HepG2 (cell line): ENCODE results near the gene ZNF749. TPM values are rescaled to one million over a fixed set of nuclear protein-coding genes. Genes with fewer than 3 reads are reported as not detected.

Source experiments
- AKNA ChIP-seq: sonication (generic); formaldehyde crosslinking; IDR thresholded peaks from 2 replicates; pipeline ENCODE4 v1.4.0; 2020; ENCODE audit warnings: missing genetic modification reagents, borderline replicate concordance
- BCL3 ChIP-seq: sonication (generic); formaldehyde crosslinking; IDR thresholded peaks from 2 replicates; pipeline ENCODE4 v1.5.1; 2020; ENCODE audit warnings: mild to moderate bottlenecking, missing genetic modification reagents, moderate library complexity
- ERF ChIP-seq: IDR thresholded peaks from 2 replicates; pipeline ENCODE4 v1.6.1; 2018; ENCODE audit warnings: missing biosample characterization, missing genetic modification reagents
- ISX ChIP-seq: sonication (generic); formaldehyde crosslinking; conservative IDR thresholded peaks from 2 replicates; pipeline ENCODE4 v1.5.0; 2020; ENCODE audit warnings: missing genetic modification reagents
- JUNB ChIP-seq: sonication (generic); formaldehyde crosslinking; IDR thresholded peaks from 2 replicates; pipeline ENCODE4 v1.8.0; 2022; ENCODE audit warnings: missing genetic modification reagents, mild to moderate bottlenecking, borderline replicate concordance
- MEIS2 ChIP-seq: sonication (generic); formaldehyde crosslinking; IDR thresholded peaks from 2 replicates; pipeline ENCODE4 v1.9.0; 2021; ENCODE audit warnings: mild to moderate bottlenecking, missing genetic modification reagents
- NCOA1 ChIP-seq: sonication (generic); formaldehyde crosslinking; IDR thresholded peaks from 2 replicates; pipeline ENCODE4 v1.9.0; 2021; ENCODE audit warnings: missing genetic modification reagents
- NCOR1 ChIP-seq: fragments of 200-600 bp; sonication (generic); IDR thresholded peaks from 2 replicates; pipeline ENCODE4 v1.7.0; 2017; ENCODE audit warnings: antibody characterized with exemption, low read length, borderline replicate concordance
- RXRA ChIP-seq: sonication (generic); formaldehyde crosslinking; IDR thresholded peaks from 2 replicates; pipeline ENCODE4 v1.5.1; 2020; ENCODE audit warnings: missing genetic modification reagents
- TGIF2 ChIP-seq: IDR thresholded peaks from 2 replicates; pipeline ENCODE4 v1.6.1; 2016; ENCODE audit warnings: control low read depth, missing compliant biosample characterization
- ZNF574 ChIP-seq: sonication (generic); formaldehyde crosslinking; IDR thresholded peaks from 2 replicates; pipeline ENCODE4 v1.4.0; 2020; ENCODE audit warnings: missing genetic modification reagents
- ZNF629 ChIP-seq: sonication (generic); formaldehyde crosslinking; conservative IDR thresholded peaks from 2 replicates; pipeline ENCODE4 v1.5.0; 2020; ENCODE audit warnings: missing genetic modification reagents
- ZNF713 ChIP-seq: sonication (generic); formaldehyde crosslinking; IDR thresholded peaks from 2 replicates; pipeline ENCODE4 v1.4.0; 2020; ENCODE audit warnings: mild to moderate bottlenecking, missing genetic modification reagents
- polyA plus RNA-seq, 8 experiments: library from polyadenylated mRNA; depleted of rRNA in 3 of 8; stranded (reverse) in 7 of 8; unstranded in 1 of 8; fragments of >200 nt; fragmentation: Illumina TruSeq in 4 of 8; extraction: Trizol in 4 of 8; gene quantifications; 2 replicates each; pipeline versions ENCODE4 v1.2.1 to v1.2.3, GENCODE V29; 2011 to 2016; ENCODE audit warnings: low read depth in 4 of 8, missing spikeins in 1 of 8, mixed read lengths in 1 of 8; ENCODE audit not compliant: insufficient read depth in 1 of 8
- total RNA-seq, 5 experiments: library from RNA; depleted of rRNA; stranded (reverse); fragments of >200 nt; fragmentation: Illumina TruSeq; extraction: Trizol; gene quantifications; 2 replicates each; pipeline ENCODE4 v1.2.3, GENCODE V29; 2016; ENCODE audit warnings: low read depth in 1 of 5
- TF ChIP-seq, protein P1 (sequence below): IDR thresholded peaks from 2 replicates; pipeline ENCODE4 v1.6.1; 2016; ENCODE audit warnings: mild to moderate bottlenecking
- TF ChIP-seq, protein P2 (sequence below): sonication (generic); formaldehyde crosslinking; IDR thresholded peaks from 2 replicates; pipeline ENCODE4 v1.9.0; 2021; ENCODE audit warnings: missing genetic modification reagents, borderline replicate concordance

ZNF749 gene
- total and polyA plus RNA-seq, 2 of the 13 experiments (the other 11 are each of a cell fraction or from before 2014, with no cell fraction given): 18.9 to 21.0 TPM

DNA sequence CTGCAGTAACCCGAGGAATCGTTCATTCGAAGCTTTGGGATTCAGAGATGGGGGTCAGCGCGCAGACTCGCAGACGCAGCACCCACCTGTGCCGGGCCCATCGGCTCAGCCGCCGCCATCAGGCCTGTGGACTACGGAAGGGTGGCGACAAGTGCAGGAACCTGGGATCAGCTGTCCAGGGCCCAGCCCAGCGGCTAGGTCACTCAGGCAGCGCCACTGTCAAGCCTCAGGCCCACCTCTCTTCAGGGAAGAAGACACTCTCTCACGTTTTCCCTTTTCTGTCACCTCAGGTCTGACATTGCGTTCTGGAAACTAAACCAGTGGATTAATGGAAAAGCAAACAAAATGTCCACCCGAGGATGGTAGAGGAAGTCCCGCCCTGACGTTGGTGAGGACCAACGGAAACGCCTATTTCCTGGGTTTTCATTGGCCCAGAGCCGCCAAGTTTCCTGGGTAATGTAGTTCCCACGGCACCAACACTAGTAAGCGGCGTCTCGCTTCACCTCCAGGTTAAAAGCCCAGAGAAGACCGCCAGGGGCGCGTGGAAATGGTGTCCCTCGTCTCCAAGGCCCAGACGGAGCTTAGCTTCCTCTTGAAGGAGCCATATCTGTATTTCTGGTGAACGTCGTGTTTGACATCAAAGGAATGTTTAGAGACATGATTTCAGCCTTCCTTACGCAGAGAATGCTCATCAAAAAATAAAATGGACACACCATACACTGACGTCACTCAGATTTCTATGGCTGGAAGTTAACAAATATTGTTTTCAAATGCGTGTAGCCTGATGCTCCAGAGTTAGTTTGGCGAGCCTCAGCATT, 42.3 kb downstream of the ZNF749 start, which contains the start of gene ZNF772 (continued):
- TF ChIP-seq AKNA (CRISPR knock-in tag) (no peak), JUNB (no peak), ISX (CRISPR knock-in tag) (no peak), NCOR1 (no peak), BCL3 (CRISPR knock-in tag) (peak; percentile 54; the same call in 1 of the 2 replicates), ZNF629 (CRISPR knock-in tag) (0 out of 2 replicates have a peak, but pooled peaks have one; percentile 6), NCOA1 (CRISPR knock-in tag) (no peak), ZNF574 (CRISPR knock-in tag) (peak; percentile 73; the same call in 1 of the 2 replicates), RXRA (no peak), TGIF2 (CRISPR knock-in tag) (peak; percentile 80; the same call in 1 of the 2 replicates), ERF (CRISPR knock-in tag) (peak; percentile 35; the same call in 1 of the 2 replicates), MEIS2 (CRISPR knock-in tag) (no peak), ZNF713 (CRISPR knock-in tag) (no peak)
- TF ChIP-seq, protein P1, sequence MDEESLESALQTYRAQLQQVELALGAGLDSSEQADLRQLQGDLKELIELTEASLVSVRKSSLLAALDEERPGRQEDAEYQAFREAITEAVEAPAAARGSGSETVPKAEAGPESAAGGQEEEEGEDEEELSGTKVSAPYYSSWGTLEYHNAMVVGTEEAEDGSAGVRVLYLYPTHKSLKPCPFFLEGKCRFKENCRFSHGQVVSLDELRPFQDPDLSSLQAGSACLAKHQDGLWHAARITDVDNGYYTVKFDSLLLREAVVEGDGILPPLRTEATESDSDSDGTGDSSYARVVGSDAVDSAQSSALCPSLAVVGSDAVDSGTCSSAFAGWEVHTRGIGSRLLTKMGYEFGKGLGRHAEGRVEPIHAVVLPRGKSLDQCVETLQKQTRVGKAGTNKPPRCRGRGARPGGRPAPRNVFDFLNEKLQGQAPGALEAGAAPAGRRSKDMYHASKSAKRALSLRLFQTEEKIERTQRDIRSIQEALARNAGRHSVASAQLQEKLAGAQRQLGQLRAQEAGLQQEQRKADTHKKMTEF (CRISPR knock-in tag): peak; percentile 77
- TF ChIP-seq, protein P2, sequence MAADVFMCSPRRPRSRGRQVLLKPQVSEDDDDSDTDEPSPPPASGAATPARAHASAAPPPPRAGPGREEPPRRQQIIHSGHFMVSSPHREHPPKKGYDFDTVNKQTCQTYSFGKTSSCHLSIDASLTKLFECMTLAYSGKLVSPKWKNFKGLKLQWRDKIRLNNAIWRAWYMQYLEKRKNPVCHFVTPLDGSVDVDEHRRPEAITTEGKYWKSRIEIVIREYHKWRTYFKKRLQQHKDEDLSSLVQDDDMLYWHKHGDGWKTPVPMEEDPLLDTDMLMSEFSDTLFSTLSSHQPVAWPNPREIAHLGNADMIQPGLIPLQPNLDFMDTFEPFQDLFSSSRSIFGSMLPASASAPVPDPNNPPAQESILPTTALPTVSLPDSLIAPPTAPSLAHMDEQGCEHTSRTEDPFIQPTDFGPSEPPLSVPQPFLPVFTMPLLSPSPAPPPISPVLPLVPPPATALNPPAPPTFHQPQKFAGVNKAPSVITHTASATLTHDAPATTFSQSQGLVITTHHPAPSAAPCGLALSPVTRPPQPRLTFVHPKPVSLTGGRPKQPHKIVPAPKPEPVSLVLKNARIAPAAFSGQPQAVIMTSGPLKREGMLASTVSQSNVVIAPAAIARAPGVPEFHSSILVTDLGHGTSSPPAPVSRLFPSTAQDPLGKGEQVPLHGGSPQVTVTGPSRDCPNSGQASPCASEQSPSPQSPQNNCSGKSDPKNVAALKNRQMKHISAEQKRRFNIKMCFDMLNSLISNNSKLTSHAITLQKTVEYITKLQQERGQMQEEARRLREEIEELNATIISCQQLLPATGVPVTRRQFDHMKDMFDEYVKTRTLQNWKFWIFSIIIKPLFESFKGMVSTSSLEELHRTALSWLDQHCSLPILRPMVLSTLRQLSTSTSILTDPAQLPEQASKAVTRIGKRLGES (CRISPR knock-in tag): no peak
